ENCODE data around the gene LHFPL3.

LHFPL3 gene

GRCh38 chr7:104371980-104372357 lies 43.6 kb downstream of the LHFPL3 start:
- DNase-seq: no peak

GRCh38 chr7:104382616-104383015 lies 54.2 kb downstream of the LHFPL3 start:
- no peak for DNase-seq

- no peak for DNase-seq
Observed at GRCh38 chr7:104386943-104387342, 58.5 kb downstream of the LHFPL3 start.

GRCh38 chr7:104388222-104388621 lies 59.8 kb downstream of the LHFPL3 start:
- no peak for DNase-seq

- DNase-seq: no peak
Observed at GRCh38 chr7:104395162-104395561, 66.8 kb downstream of the LHFPL3 start.

- no peak for DNase-seq
Observed at GRCh38 chr7:104397442-104397841, 69.0 kb downstream of the LHFPL3 start.

- no peak for DNase-seq
Observed at GRCh38 chr7:104408371-104408770, 80.0 kb downstream of the LHFPL3 start.

GRCh38 chr7:104410742-104411141 lies 82.3 kb downstream of the LHFPL3 start:
- DNase-seq: no peak

- no peak for DNase-seq
Observed at GRCh38 chr7:104412911-104413310, 84.5 kb downstream of the LHFPL3 start.

- DNase-seq: no peak
Observed at GRCh38 chr7:104414216-104414615, 85.8 kb downstream of the LHFPL3 start.

- no peak for DNase-seq
Observed at GRCh38 chr7:104415700-104416099, 87.3 kb downstream of the LHFPL3 start.

- no peak for DNase-seq
Observed at GRCh38 chr7:104416866-104417393, 88.5 kb downstream of the LHFPL3 start.

GRCh38 chr7:104431930-104432329 lies 103.5 kb downstream of the LHFPL3 start:
- no peak for DNase-seq

GRCh38 chr7:104434129-104434528 lies 105.7 kb downstream of the LHFPL3 start:
- DNase-seq: no peak

- DNase-seq: no peak
Observed at GRCh38 chr7:104442481-104442880, 114.1 kb downstream of the LHFPL3 start.

- no peak for DNase-seq
Observed at GRCh38 chr7:104444017-104444416, 115.6 kb downstream of the LHFPL3 start.

GRCh38 chr7:104445393-104445792 lies 117.0 kb downstream of the LHFPL3 start:
- DNase-seq: no peak

GRCh38 chr7:104450861-104451260 lies 122.5 kb downstream of the LHFPL3 start:
- no peak for DNase-seq

GRCh38 chr7:104453190-104453589 lies 124.8 kb downstream of the LHFPL3 start:
- DNase-seq: no peak

- no peak for DNase-seq
Observed at GRCh38 chr7:104458875-104459274, 130.5 kb downstream of the LHFPL3 start.

GRCh38 chr7:104469166-104469820 lies 140.9 kb downstream of the LHFPL3 start:
- no peak for DNase-seq

GRCh38 chr7:104480529-104480928 lies 152.1 kb downstream of the LHFPL3 start:
- DNase-seq: no peak

- no peak for DNase-seq
Observed at GRCh38 chr7:104482362-104483037, 154.1 kb downstream of the LHFPL3 start.

- no peak for DNase-seq
Observed at GRCh38 chr7:104486931-104487330, 158.5 kb downstream of the LHFPL3 start.

Measured in T-helper 1 cell (primary cell).